Muscle of leg (tissue), 16 donors: ENCODE data around the gene PRR20A. TPM values are rescaled to one million over a fixed set of nuclear protein-coding genes. Genes with fewer than 3 reads are reported as not detected.
A peak's percentile ranks its signal among the peaks of the same experiment; 100 is the strongest.
"Not testable (repeated sequence)": the region's sequence is repeated elsewhere in the genome, so short reads cannot be mapped to it uniquely, and the experiment has no call there.

Experiments used
- DNase-seq: peaks from one replicate; pipeline ENCODE4 v3.0.0; 2013
- H3K27ac ChIP-seq: one replicate; pipeline ENCODE4 v1.5.1; 2013; ENCODE audit warnings: mild to moderate bottlenecking, low read length, control low read depth
- H3K27me3 ChIP-seq: one replicate; pipeline ENCODE4 v1.6.1; 2013; ENCODE audit warnings: low read length; ENCODE audit not compliant: control insufficient read depth, insufficient read depth
- H3K36me3 ChIP-seq: one replicate; pipeline ENCODE4 v1.6.1; 2013; ENCODE audit warnings: low read length; ENCODE audit not compliant: control insufficient read depth, insufficient read depth
- H3K4me1 ChIP-seq: one replicate; pipeline ENCODE4 v1.6.1; 2013; ENCODE audit warnings: low read length; ENCODE audit not compliant: control insufficient read depth, insufficient read depth
- H3K4me3 ChIP-seq: one replicate; pipeline ENCODE4 v1.5.1; 2013; ENCODE audit warnings: low read length, control low read depth
- H3K9me3 ChIP-seq: replicated peaks from 2 replicates; pipeline ENCODE4 v1.6.1; 2013; ENCODE audit warnings: low read depth, low read length; ENCODE audit not compliant: control insufficient read depth
- WGBS: methylation state at CpG from one replicate; pipeline ENCODE4 v1.1.5; 2013; ENCODE audit warnings: missing lambda C conversion rate; ENCODE audit not compliant: insufficient coverage; 5-methylcytosine and 5-hydroxymethylcytosine counted together
- long read RNA-seq, 11 donors: transcript quantifications; one replicate each; lab custom pipeline, GENCODE V29; 2026
- polyA plus RNA-seq, 8 donors: library from polyadenylated mRNA; unstranded; fragments of 120-200 nt; gene quantifications; one replicate each; pipeline versions ENCODE4 v1.2.1 to v1.2.3, GENCODE V29; 2013; ENCODE audit warnings: inconsistent platforms in 1 of 8, low replicate concordance in 1 of 8; ENCODE audit not compliant: insufficient read length in 8 of 8, insufficient read depth in 1 of 8
- total RNA-seq: library from RNA; stranded (reverse); fragments of 120-200 nt; gene quantifications from one replicate; pipeline ENCODE4 v1.2.4, GENCODE V29; 2013

PRR20A gene
- total RNA-seq = not detected
- polyA plus RNA-seq = not detected
- long read RNA-seq, donor 1 = 0 reads
- long read RNA-seq, donor 2 = 0 reads
- long read RNA-seq, donor 3 = 0 reads
- long read RNA-seq, donor 4 = 0 reads
- long read RNA-seq, donor 5 = 0 reads
- long read RNA-seq, donor 6 = 0 reads
- long read RNA-seq, donor 7 = 0 reads
- long read RNA-seq, donor 8 = 0 reads
- long read RNA-seq, donor 9 = 0 reads
- long read RNA-seq, donor 10 = 0 reads
- long read RNA-seq, donor 11 = 0 reads

- not testable (repeated sequence) for H3K27me3 ChIP-seq, H3K9me3 ChIP-seq, H3K27ac ChIP-seq, DNase-seq, H3K36me3 ChIP-seq, H3K4me3 ChIP-seq, H3K4me1 ChIP-seq
- WGBS = 100% methylated on average over 3 of the region's 34 CpGs
Measured at GRCh38 chr13:57140235-57140968, at the start of gene PRR20A. Gene PRR20A, plus strand, starts transcription at chr13:57140918. Its CDS starts 387 bp downstream, at chr13:57141305.

DNA sequence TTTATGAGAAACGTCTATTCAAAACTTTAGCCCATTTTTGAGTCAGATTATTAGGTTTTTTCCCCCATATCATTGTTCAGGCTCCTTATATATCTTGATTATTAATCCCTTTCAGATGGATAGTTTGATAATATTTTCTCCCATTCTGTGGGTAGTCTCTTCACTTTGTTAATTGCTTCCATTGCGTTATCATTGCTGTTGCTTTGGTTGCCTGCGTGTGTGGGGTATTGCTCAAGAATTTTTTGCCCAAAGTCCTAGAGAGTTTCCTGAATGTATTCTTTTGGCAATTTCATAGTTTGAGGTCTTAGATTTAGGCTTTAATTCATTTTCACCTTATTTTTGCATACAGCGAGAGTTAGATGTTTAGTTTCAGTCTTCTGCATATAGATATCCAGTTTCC, 25.8 kb upstream of the PRR20A start:
- Histone ChIP-seq H3K36me3 (no peaks in the 10 kb centered on the region), H3K4me3 (no peak overlapping the region), H3K27me3 (no peaks in the 10 kb centered on the region), H3K27ac (no peak overlapping the region), H3K4me1 (no peaks in the 10 kb centered on the region), H3K9me3 (no peaks in the 10 kb centered on the region)
- DNase-seq = no peak
- no CpG with 5 or more reads among the region's 4 CpGs for WGBS

- no peaks in the 10 kb centered on the region for H3K36me3 ChIP-seq
- H3K9me3 ChIP-seq = no peaks in the 10 kb centered on the region
- no peaks in the 10 kb centered on the region for H3K27me3 ChIP-seq
- H3K4me1 ChIP-seq = no peaks in the 10 kb centered on the region
- peak overlapping the region; percentile 68 for H3K27ac ChIP-seq
- no CpG with 5 or more reads among the region's 1 CpG for WGBS
- DNase-seq = peak; percentile 95
- no peak overlapping the region for H3K4me3 ChIP-seq
Measured at GRCh38 chr13:57123681-57124080, 17.0 kb upstream of the PRR20A start.

GRCh38 chr13:57128909-57129308, 11.8 kb upstream of the PRR20A start:
- Histone ChIP-seq H3K4me1 (no peaks in the 10 kb centered on the region), H3K27me3 (no peaks in the 10 kb centered on the region), H3K9me3 (no peaks in the 10 kb centered on the region), H3K4me3 (no peak overlapping the region), H3K36me3 (no peaks in the 10 kb centered on the region), H3K27ac (no peak overlapping the region)
- WGBS = 74% methylated on average over 3 of the region's 6 CpGs
- no peak for DNase-seq

- 50% methylated on average over 2 of the region's 2 CpGs for WGBS
- Histone ChIP-seq H3K36me3 (no peaks in the 10 kb centered on the region), H3K27me3 (no peaks in the 10 kb centered on the region), H3K27ac (no peak overlapping the region), H3K4me1 (no peaks in the 10 kb centered on the region), H3K4me3 (no peak overlapping the region), H3K9me3 (no peaks in the 10 kb centered on the region)
- DNase-seq = no peak
Measured at GRCh38 chr13:57136093-57136492, 4.6 kb upstream of the PRR20A start.

DNA sequence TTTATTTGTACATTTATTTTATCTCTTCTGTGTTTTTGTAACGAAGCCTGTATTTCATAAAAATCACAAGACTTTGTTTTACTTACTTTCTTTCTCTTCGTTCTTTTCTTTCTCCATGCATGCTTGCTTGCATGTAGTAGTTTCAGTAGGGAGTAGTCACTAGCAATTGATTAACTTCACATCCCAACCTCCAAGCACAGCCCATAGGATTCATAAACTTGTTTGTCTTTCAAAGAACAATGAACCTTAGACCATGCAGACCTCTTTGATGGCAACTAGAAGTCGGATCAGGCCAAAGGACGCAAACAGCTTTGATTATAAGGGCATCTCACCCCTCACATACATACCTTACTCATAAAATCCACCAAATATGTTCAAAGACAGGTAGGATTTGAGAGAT, 3.1 kb upstream of the PRR20A start:
- H3K4me3 ChIP-seq = no peak overlapping the region
- no peaks in the 10 kb centered on the region for H3K9me3 ChIP-seq
- H3K27ac ChIP-seq = no peak overlapping the region
- H3K36me3 ChIP-seq = no peaks in the 10 kb centered on the region
- H3K27me3 ChIP-seq = no peaks in the 10 kb centered on the region
- no peaks in the 10 kb centered on the region for H3K4me1 ChIP-seq
- DNase-seq = no peak
- 62% methylated on average over 2 of the region's 4 CpGs for WGBS

DNA sequence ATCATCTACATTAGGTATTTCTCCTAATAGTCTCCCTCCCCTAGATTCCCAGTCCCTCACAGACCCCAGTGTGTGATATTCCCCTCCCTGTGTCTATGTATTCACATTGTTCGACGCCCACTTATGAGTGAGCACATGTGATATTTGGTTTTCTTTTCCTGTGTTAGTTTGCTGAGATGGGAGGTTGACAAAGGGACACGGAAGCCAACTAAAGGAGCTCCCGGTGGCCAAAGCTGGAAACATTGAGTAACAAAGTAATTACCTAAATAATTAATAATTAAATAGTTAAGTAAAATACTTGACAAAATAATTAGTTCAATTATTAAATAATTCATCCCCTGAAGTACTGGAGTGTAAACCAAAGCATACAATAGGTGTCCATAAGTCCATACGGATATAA, 1.7 kb upstream of the PRR20A start:
- Histone ChIP-seq H3K4me1 (no peaks in the 10 kb centered on the region), H3K4me3 (no peak overlapping the region), H3K27ac (no peak overlapping the region), H3K36me3 (no peaks in the 10 kb centered on the region), H3K27me3 (no peaks in the 10 kb centered on the region), H3K9me3 (no peaks in the 10 kb centered on the region)
- DNase-seq = no peak
- no CpG with 5 or more reads among the region's 5 CpGs for WGBS

- H3K27ac ChIP-seq, H3K4me3 ChIP-seq, DNase-seq, H3K4me1 ChIP-seq, H3K9me3 ChIP-seq, H3K27me3 ChIP-seq, H3K36me3 ChIP-seq: not testable (repeated sequence)
- WGBS = 80% methylated on average over 2 of the region's 18 CpGs
Measured at GRCh38 chr13:57139781-57140180, 937 bp upstream of the PRR20A start.

GRCh38 chr13:57147188-57147587, 6.5 kb downstream of the PRR20A start, which contains the start of gene PRR20B:
Gene PRR20B, plus strand, starts transcription at chr13:57147488. Its CDS starts 387 bp downstream, at chr13:57147875.
- H3K4me1 ChIP-seq, H3K9me3 ChIP-seq, H3K36me3 ChIP-seq, H3K4me3 ChIP-seq, H3K27ac ChIP-seq, DNase-seq, H3K27me3 ChIP-seq: not testable (repeated sequence)
- WGBS = no CpG with 5 or more reads among the region's 22 CpGs

DNA sequence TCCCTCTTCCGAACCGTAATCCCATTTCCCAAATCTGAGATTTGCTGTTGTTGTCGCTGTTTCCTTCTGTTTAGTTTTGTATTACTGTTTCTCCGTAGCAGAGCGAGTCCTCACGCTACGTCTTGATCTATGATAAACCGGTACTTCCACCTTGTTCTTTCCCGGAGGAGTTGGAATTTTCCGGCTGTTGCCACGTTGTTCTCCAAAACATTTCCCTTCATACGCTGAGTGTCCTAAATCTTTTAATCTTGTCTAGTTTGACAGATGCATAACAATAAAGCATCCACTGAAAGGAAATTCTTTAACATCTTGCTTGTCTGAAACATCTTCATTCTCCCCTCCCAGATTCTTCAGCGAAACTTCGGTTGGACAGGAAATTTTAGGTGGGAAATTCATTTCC, 7.4 kb downstream of the PRR20A start:
- 92% methylated on average over 4 of the region's 14 CpGs for WGBS
- not testable (repeated sequence) for H3K27me3 ChIP-seq, H3K36me3 ChIP-seq, H3K27ac ChIP-seq, H3K9me3 ChIP-seq, DNase-seq, H3K4me1 ChIP-seq, H3K4me3 ChIP-seq
